SJCRH30 (cell line): ENCODE data around the gene DCPS. TPM values are rescaled to one million over a fixed set of nuclear protein-coding genes. Genes with fewer than 3 reads are reported as not detected.
A peak's percentile ranks its signal among the peaks of the same experiment; 100 is the strongest.
"Not testable (repeated sequence)": the region's sequence is repeated elsewhere in the genome, so short reads cannot be mapped to it uniquely, and the experiment has no call there.

Experiments
- DNase-seq, 2 experiments: peaks; one replicate each; pipeline ENCODE4 v3.0.0-alpha.2; 2015 to 2020
- H3K27ac ChIP-seq: fragments of 250-450 bp; sonication (Bioruptor Pico); 2 replicates; pipeline ENCODE4 v1.5.1; 2020; ENCODE audit warnings: mild to moderate bottlenecking, moderate library complexity
- H3K27me3 ChIP-seq: fragments of 250-450 bp; sonication (Bioruptor Pico); 2 replicates; pipeline ENCODE4 v1.5.1; 2020; ENCODE audit warnings: mild to moderate bottlenecking, moderate library complexity
- H3K36me3 ChIP-seq: fragments of 250-450 bp; sonication (Bioruptor Pico); 2 replicates; pipeline ENCODE4 v1.5.1; 2020; ENCODE audit warnings: mild to moderate bottlenecking, moderate library complexity
- H3K4me1 ChIP-seq: fragments of 250-450 bp; sonication (Bioruptor Pico); 2 replicates; pipeline ENCODE4 v1.5.1; 2020; ENCODE audit warnings: mild to moderate bottlenecking, moderate library complexity
- H3K4me3 ChIP-seq: fragments of 250-450 bp; sonication (Bioruptor Pico); 2 replicates; pipeline ENCODE4 v1.5.1; 2020; ENCODE audit warnings: mild to moderate bottlenecking, moderate library complexity
- H3K9me3 ChIP-seq: fragments of 250-450 bp; sonication (Bioruptor Pico); replicated peaks from 2 replicates; pipeline ENCODE4 v1.5.1; 2020; ENCODE audit warnings: mild to moderate bottlenecking, moderate library complexity
- total RNA-seq: library from RNA; depleted of rRNA; stranded (reverse); fragments of >200 nt; shearing (Covaris generic); gene quantifications from 2 replicates; pipeline ENCODE4 v1.2.3, GENCODE V29; 2014; rRNA removed

The DCPS gene
- 21.3 and 24.5 TPM in 2 replicates for total RNA-seq

- H3K4me3 ChIP-seq: peak within 1 kb of the TSS; percentile 71
- H3K9me3 ChIP-seq: no peaks in the 10 kb centered on the region
- peaks cover 3% of the 10 kb centered on the region; the same call in 1 of the 2 replicates for H3K36me3 ChIP-seq
- no peaks in the 10 kb centered on the region for H3K27me3 ChIP-seq
- DNase-seq: peak; percentile 83 to 89
- peak within 1 kb of the TSS; percentile 87 for H3K27ac ChIP-seq
- peaks cover 11% of the 10 kb centered on the region for H3K4me1 ChIP-seq
Measured at GRCh38 chr11:126303623-126304456, at the start of gene DCPS. TSS of gene DCPS (plus strand) at chr11:126304060. CDS start at chr11:126304081, 21 bp downstream.

GRCh38 chr11:126254819-126255218 lies 49.0 kb upstream of the DCPS start:
- Histone ChIP-seq H3K4me3 (no peak overlapping the region), H3K36me3 (0 out of 2 replicates have a peak, but pooled peaks cover 2% of the 10 kb centered on the region), H3K9me3 (no peaks in the 10 kb centered on the region), H3K4me1 (no peaks in the 10 kb centered on the region), H3K27ac (no peak overlapping the region), H3K27me3 (no peaks in the 10 kb centered on the region)
- no peak for DNase-seq

- not testable (repeated sequence) for H3K4me3 ChIP-seq, H3K27ac ChIP-seq, H3K9me3 ChIP-seq, H3K4me1 ChIP-seq, DNase-seq, H3K27me3 ChIP-seq, H3K36me3 ChIP-seq
Measured at GRCh38 chr11:126255507-126255906, 48.4 kb upstream of the DCPS start.

- Histone ChIP-seq H3K9me3 (no peaks in the 10 kb centered on the region), H3K4me3 (no peak overlapping the region), H3K27me3 (no peaks in the 10 kb centered on the region), H3K36me3 (0 out of 2 replicates have a peak, but pooled peaks cover 2% of the 10 kb centered on the region), H3K27ac (no peak overlapping the region), H3K4me1 (no peaks in the 10 kb centered on the region)
- no peak for DNase-seq
Measured at GRCh38 chr11:126256216-126256615, 47.6 kb upstream of the DCPS start.

- Histone ChIP-seq H3K9me3 (no peaks in the 10 kb centered on the region), H3K4me1 (no peaks in the 10 kb centered on the region), H3K27ac (no peak overlapping the region), H3K36me3 (peaks cover 6% of the 10 kb centered on the region; the same call in 1 of the 2 replicates), H3K4me3 (no peak overlapping the region), H3K27me3 (no peaks in the 10 kb centered on the region)
- no peak for DNase-seq
Measured at GRCh38 chr11:126257144-126257543, 46.7 kb upstream of the DCPS start.

GRCh38 chr11:126257764-126258163 lies 46.1 kb upstream of the DCPS start:
- DNase-seq: no peak
- Histone ChIP-seq H3K4me3 (no peak overlapping the region), H3K36me3 (peaks cover 11% of the 10 kb centered on the region; the same call in 1 of the 2 replicates), H3K27ac (no peak overlapping the region), H3K4me1 (no peaks in the 10 kb centered on the region), H3K9me3 (no peaks in the 10 kb centered on the region), H3K27me3 (no peaks in the 10 kb centered on the region)

GRCh38 chr11:126262216-126262615 lies 41.6 kb upstream of the DCPS start:
- H3K27me3 ChIP-seq: no peaks in the 10 kb centered on the region

GRCh38 chr11:126263489-126263888 lies 40.4 kb upstream of the DCPS start:
- peaks cover 52% of the 10 kb centered on the region for H3K36me3 ChIP-seq

More at GRCh38 chr11:126262216-126262615, 41.6 kb upstream of the DCPS start:
- H3K27ac ChIP-seq: no peak overlapping the region
- no peaks in the 10 kb centered on the region for H3K9me3 ChIP-seq
- peaks cover 52% of the 10 kb centered on the region for H3K36me3 ChIP-seq
- no peaks in the 10 kb centered on the region for H3K4me1 ChIP-seq
- H3K4me3 ChIP-seq: no peak overlapping the region
- DNase-seq: no peak

GRCh38 chr11:126265811-126266210 lies 38.0 kb upstream of the DCPS start:
- Histone ChIP-seq H3K27ac (no peak overlapping the region), H3K9me3 (no peaks in the 10 kb centered on the region), H3K4me3 (no peak overlapping the region), H3K4me1 (no peaks in the 10 kb centered on the region), H3K36me3 (peaks cover 52% of the 10 kb centered on the region), H3K27me3 (no peaks in the 10 kb centered on the region)
- no peak for DNase-seq

More at GRCh38 chr11:126263489-126263888, 40.4 kb upstream of the DCPS start:
- H3K27me3 ChIP-seq: no peaks in the 10 kb centered on the region
- no peaks in the 10 kb centered on the region for H3K4me1 ChIP-seq
- no peak overlapping the region for H3K4me3 ChIP-seq
- H3K9me3 ChIP-seq: no peaks in the 10 kb centered on the region
- H3K27ac ChIP-seq: no peak overlapping the region
- no peak for DNase-seq

GRCh38 chr11:126267650-126268049 lies 36.2 kb upstream of the DCPS start:
- Histone ChIP-seq H3K36me3 (peaks cover 45% of the 10 kb centered on the region), H3K4me3 (peak overlapping the region; percentile 79), H3K9me3 (no peaks in the 10 kb centered on the region), H3K27me3 (no peaks in the 10 kb centered on the region), H3K4me1 (no peaks in the 10 kb centered on the region), H3K27ac (peak overlapping the region; percentile 81)
- no peak for DNase-seq

- peaks cover 38% of the 10 kb centered on the region for H3K36me3 ChIP-seq
- H3K27me3 ChIP-seq: no peaks in the 10 kb centered on the region
- peak overlapping the region; percentile 81 for H3K27ac ChIP-seq
- H3K9me3 ChIP-seq: no peaks in the 10 kb centered on the region
- H3K4me1 ChIP-seq: no peaks in the 10 kb centered on the region
- peak overlapping the region; percentile 79 for H3K4me3 ChIP-seq
- DNase-seq: no peak
Measured at GRCh38 chr11:126268361-126268707, 35.5 kb upstream of the DCPS start.

GRCh38 chr11:126268708-126269579 lies 34.9 kb upstream of the DCPS start, which contains the start of the genes FOXRED1 and SRPRA:
TSS of gene FOXRED1 (plus strand) at chr11:126269154. CDS start at chr11:126269207, 53 bp downstream.
TSS of gene SRPRA (minus strand) at chr11:126268895. CDS start at chr11:126268804, 91 bp downstream.
- peak; percentile 97 to 99 for DNase-seq
- no peaks in the 10 kb centered on the region for H3K27me3 ChIP-seq
- peaks cover 35% of the 10 kb centered on the region for H3K36me3 ChIP-seq
- no peaks in the 10 kb centered on the region for H3K4me1 ChIP-seq
- no peaks in the 10 kb centered on the region for H3K9me3 ChIP-seq
- H3K27ac ChIP-seq: peak within 1 kb of the TSS; percentile 81
- peak within 1 kb of the TSS; percentile 79 for H3K4me3 ChIP-seq

GRCh38 chr11:126277322-126277721 lies 26.5 kb upstream of the DCPS start:
- peaks cover 7% of the 10 kb centered on the region for H3K36me3 ChIP-seq
- no peaks in the 10 kb centered on the region for H3K9me3 ChIP-seq
- H3K27me3 ChIP-seq: no peaks in the 10 kb centered on the region
- DNase-seq: no peak
- no peaks in the 10 kb centered on the region for H3K4me1 ChIP-seq
- H3K4me3 ChIP-seq: no peak overlapping the region
- H3K27ac ChIP-seq: no peak overlapping the region

GRCh38 chr11:126277780-126278179 lies 26.1 kb upstream of the DCPS start:
- Histone ChIP-seq H3K4me1 (no peaks in the 10 kb centered on the region), H3K27me3 (no peaks in the 10 kb centered on the region), H3K4me3 (no peak overlapping the region), H3K36me3 (peaks cover 7% of the 10 kb centered on the region), H3K9me3 (no peaks in the 10 kb centered on the region), H3K27ac (no peak overlapping the region)
- no peak for DNase-seq

- no peak overlapping the region for H3K4me3 ChIP-seq
- H3K36me3 ChIP-seq: peaks cover 2% of the 10 kb centered on the region
- DNase-seq: no peak
- H3K27ac ChIP-seq: no peak overlapping the region
- no peaks in the 10 kb centered on the region for H3K4me1 ChIP-seq
- H3K27me3 ChIP-seq: no peaks in the 10 kb centered on the region
- H3K9me3 ChIP-seq: no peaks in the 10 kb centered on the region
Measured at GRCh38 chr11:126279191-126279590, 24.7 kb upstream of the DCPS start.
